ENCODE data around the gene OGDH.

DNA sequence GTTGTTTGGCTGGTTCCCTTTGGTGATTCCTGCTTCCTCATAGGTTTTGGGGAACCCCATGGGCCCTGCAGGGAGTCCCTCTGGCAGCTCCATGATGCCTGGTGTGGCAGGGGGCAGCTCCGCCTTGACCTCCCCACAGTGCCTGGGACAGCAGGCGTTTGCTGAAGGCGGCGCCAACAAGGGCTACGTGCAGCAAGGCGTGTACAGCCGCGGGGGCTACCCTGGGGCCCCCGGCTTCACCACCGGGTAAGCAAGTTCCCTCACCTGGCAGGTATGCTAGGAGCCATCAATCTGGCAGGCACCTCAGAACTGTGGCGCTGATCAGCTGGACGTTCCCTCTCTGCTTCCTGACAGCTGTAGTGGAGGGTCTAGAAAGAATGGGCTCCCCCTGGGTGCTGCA is 150.5 kb downstream of the OGDH start:
- TF ChIP-seq, protein P1, sequence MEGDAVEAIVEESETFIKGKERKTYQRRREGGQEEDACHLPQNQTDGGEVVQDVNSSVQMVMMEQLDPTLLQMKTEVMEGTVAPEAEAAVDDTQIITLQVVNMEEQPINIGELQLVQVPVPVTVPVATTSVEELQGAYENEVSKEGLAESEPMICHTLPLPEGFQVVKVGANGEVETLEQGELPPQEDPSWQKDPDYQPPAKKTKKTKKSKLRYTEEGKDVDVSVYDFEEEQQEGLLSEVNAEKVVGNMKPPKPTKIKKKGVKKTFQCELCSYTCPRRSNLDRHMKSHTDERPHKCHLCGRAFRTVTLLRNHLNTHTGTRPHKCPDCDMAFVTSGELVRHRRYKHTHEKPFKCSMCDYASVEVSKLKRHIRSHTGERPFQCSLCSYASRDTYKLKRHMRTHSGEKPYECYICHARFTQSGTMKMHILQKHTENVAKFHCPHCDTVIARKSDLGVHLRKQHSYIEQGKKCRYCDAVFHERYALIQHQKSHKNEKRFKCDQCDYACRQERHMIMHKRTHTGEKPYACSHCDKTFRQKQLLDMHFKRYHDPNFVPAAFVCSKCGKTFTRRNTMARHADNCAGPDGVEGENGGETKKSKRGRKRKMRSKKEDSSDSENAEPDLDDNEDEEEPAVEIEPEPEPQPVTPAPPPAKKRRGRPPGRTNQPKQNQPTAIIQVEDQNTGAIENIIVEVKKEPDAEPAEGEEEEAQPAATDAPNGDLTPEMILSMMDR (IDR thresholded peaks at IDR 0.05 in 2 of 3, conservative IDR thresholded peaks at IDR 0.05 in 1 of 3; ENCODE audit: borderline replicate concordance in 1 of 3, insufficient read depth in 1 of 3, low read depth in 2 of 3, low read length in 2 of 3): no peak
- TF ChIP-seq SP1 (IDR thresholded peaks at IDR 0.05; ENCODE audit: low read depth) (no peak), POLR2AphosphoS5 (IDR thresholded peaks at IDR 0.05; ENCODE audit: low read depth, low read length) (no peak), ELF1 (IDR thresholded peaks at IDR 0.05; ENCODE audit: borderline replicate concordance, low read depth) (no peak), POLR2A (IDR thresholded peaks at IDR 0.05; ENCODE audit: borderline replicate concordance, extremely low read depth, insufficient read depth, insufficient read length) (no peak), ZNF274 (IDR thresholded peaks at IDR 0.05; ENCODE audit: low read depth, low read length) (no peak)
- TF ChIP-seq, protein P2, sequence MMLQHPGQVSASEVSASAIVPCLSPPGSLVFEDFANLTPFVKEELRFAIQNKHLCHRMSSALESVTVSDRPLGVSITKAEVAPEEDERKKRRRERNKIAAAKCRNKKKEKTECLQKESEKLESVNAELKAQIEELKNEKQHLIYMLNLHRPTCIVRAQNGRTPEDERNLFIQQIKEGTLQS (IDR thresholded peaks at IDR 0.05): no peak
- TF ChIP-seq, protein P3, sequence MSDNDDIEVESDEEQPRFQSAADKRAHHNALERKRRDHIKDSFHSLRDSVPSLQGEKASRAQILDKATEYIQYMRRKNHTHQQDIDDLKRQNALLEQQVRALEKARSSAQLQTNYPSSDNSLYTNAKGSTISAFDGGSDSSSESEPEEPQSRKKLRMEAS (IDR thresholded peaks at IDR 0.05): no peak

Data from HCT116 (cell line).